ENCODE measurements around the gene SLC8A2. TPM values are rescaled to one million over a fixed set of nuclear protein-coding genes. Genes with fewer than 3 reads are reported as not detected.

Gene SLC8A2
- total RNA-seq, 1 donor from 2014 or later, result 3.7 TPM

DNA sequence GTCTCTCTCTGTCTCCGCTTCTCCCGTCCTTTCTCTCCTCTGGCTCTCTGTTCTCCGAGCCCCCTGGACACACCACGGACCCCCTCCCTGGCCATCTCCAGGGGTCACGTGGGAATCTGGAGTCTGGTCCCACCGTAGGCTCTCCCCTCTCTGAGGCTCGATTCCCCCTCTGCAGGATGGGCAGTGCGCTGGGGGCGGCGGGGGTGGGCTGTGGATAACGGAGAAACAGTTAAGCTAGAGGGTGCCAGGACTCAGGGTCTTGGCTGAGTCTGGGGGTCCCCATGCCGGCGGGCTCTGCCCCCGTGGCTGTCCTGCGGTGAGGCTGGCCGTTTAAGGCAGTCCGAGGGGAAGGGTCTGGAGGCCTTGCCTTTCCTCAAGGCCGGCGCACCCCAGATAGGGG, 51.9 kb downstream of the SLC8A2 start:
- Mint-ChIP-seq H3K4me1 (peaks cover 62% of the 10 kb centered on the region), H3K4me3 (peak overlapping the region; percentile 52), H3K27me3 (ENCODE audit: low read depth) (peaks cover 9% of the 10 kb centered on the region), H3K9me3 (no peaks in the 10 kb centered on the region), H3K36me3 (peaks cover 7% of the 10 kb centered on the region), H3K27ac (peak overlapping the region; percentile 96)
- TF ChIP-seq, protein P1, sequence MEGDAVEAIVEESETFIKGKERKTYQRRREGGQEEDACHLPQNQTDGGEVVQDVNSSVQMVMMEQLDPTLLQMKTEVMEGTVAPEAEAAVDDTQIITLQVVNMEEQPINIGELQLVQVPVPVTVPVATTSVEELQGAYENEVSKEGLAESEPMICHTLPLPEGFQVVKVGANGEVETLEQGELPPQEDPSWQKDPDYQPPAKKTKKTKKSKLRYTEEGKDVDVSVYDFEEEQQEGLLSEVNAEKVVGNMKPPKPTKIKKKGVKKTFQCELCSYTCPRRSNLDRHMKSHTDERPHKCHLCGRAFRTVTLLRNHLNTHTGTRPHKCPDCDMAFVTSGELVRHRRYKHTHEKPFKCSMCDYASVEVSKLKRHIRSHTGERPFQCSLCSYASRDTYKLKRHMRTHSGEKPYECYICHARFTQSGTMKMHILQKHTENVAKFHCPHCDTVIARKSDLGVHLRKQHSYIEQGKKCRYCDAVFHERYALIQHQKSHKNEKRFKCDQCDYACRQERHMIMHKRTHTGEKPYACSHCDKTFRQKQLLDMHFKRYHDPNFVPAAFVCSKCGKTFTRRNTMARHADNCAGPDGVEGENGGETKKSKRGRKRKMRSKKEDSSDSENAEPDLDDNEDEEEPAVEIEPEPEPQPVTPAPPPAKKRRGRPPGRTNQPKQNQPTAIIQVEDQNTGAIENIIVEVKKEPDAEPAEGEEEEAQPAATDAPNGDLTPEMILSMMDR (IDR thresholded peaks at IDR 0.05; ENCODE audit: unreplicated experiment), result no peak
- no peak for DNase-seq (ENCODE audit: low spot score in 2 of 2, unreplicated experiment in 2 of 2)

DNA sequence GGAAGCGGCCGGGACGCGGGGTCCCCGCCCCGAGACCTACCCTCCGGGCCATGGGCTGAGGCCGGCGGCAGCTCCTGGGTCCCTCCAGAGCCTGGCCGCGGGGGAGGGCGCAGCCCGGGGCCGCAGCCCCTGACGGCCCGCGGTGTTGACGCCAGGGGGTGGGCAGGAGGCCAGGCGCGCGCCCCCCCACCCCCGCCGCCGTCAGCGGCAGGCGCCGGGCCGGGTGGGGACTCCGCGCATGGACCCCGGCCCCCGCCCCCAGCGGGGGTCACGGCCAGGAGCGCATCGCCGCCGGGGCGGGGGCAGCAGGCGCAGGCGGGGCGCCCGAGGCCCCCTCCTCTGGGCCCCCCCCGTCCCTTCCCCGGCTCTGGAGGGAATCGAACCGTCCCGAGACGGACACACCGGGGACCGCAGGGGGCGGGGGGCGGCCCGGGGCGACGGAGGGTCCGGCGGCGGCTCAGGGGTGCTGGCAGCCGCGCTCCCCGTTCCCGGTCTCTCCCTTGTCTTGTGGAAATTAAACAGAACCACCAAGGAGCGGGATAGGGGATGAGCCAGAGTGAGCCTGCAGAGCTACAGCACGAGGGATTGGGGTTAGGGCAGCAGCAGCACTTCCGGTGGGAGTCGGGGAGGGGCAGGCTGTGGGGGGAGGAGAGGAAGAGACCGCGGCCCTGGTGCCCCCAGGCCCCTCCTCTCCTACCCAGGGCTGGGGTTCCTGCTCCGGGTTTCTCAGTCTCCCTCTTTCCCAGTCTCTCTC, 52.5 kb downstream of the SLC8A2 start, which contains the start of gene MEIS3:
TSS of gene MEIS3 (minus strand) at position 498 of the 754 bp plus-strand sequence. CDS start at position 52, 446 bp downstream.
- DNase-seq (ENCODE audit: low spot score in 2 of 2, unreplicated experiment in 2 of 2), result peak in 1 of 2 experiments; percentile 52
- Mint-ChIP-seq H3K27ac (peak within 1 kb of the TSS; percentile 96), H3K36me3 (peaks cover 11% of the 10 kb centered on the region), H3K4me3 (peak within 1 kb of the TSS; percentile 87), H3K9me3 (no peaks in the 10 kb centered on the region), H3K27me3 (ENCODE audit: low read depth) (peaks cover 9% of the 10 kb centered on the region), H3K4me1 (peaks cover 60% of the 10 kb centered on the region)
- TF ChIP-seq, protein P1 (IDR thresholded peaks at IDR 0.05; ENCODE audit: unreplicated experiment), result no peak

DNA sequence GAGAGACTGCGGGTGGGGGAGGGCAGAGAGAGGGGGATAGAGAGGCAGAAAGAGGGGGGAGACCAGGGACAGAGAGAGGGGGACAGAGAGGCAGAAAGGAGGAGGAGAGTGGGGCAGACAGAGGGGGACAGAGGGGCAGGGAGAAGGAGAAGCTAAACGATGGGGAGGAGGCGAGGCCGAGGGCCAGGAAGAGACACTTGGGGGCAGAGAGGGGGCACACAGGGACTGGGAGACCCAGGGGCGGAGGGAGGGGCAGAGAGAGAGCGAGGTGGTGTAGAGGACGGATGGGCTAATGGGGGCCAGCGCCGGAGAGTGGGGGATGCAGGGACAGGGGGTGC, 53.0 kb downstream of the SLC8A2 start:
- H3K4me3 Mint-ChIP-seq, result peak overlapping the region; percentile 87
- peak overlapping the region; percentile 26 for H3K27ac Mint-ChIP-seq
- no peak for DNase-seq (ENCODE audit: low spot score in 2 of 2, unreplicated experiment in 2 of 2)
- H3K9me3 Mint-ChIP-seq, result no peaks in the 10 kb centered on the region
- H3K36me3 Mint-ChIP-seq, result peaks cover 15% of the 10 kb centered on the region
- H3K4me1 Mint-ChIP-seq, result peaks cover 59% of the 10 kb centered on the region
- H3K27me3 Mint-ChIP-seq (ENCODE audit: low read depth), result peaks cover 9% of the 10 kb centered on the region
- TF ChIP-seq, protein P1 (IDR thresholded peaks at IDR 0.05; ENCODE audit: unreplicated experiment), result no peak

DNA sequence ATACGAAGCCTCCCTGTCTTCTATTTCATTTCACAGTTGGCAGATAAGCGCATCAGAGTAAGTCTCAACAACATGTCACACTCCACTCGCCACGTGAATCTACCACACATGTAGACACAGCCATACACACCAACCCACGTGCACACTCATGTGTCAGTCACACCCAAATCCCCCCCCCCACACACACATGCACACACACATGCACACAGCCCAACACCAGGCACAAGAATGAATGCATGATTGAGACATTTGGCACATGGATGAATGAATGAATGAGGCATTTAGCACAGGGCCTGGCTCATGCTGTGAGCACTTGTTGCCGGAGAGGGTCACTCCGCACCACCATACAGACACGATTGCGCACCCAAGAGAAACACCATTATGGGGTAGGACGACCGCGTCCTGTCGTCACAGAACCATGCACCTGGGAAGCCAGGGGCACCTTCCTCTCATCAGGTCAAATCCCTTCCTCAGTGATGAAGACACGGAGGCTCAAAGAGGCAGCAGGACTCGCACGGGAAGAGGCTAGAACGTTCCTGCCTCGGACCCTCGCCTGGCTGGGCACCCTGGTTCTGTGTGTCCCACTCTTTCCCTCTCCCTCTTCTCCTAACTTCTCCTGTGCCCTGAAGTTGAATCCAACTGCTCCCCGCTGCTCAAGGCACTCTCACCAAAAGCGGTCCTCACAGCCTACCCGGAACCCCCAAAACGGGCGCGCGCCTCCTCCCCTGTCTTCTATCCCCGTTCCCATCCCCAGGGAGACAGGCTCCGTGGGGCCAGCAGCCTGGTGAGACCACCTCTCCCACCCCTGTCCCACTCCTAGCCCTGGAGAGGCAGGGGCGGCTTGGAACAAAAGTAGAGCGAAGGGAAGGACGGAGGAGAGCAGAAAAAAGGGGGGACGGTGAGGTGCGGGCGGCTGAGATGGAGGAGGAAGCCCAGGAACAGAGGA, 53.7 kb downstream of the SLC8A2 start:
- Mint-ChIP-seq H3K9me3 (no peaks in the 10 kb centered on the region), H3K4me1 (peaks cover 53% of the 10 kb centered on the region), H3K27ac (peak overlapping the region; percentile 26), H3K27me3 (ENCODE audit: low read depth) (peaks cover 7% of the 10 kb centered on the region), H3K4me3 (peak overlapping the region; percentile 87), H3K36me3 (peaks cover 19% of the 10 kb centered on the region)
- no peak for DNase-seq (ENCODE audit: low spot score in 2 of 2, unreplicated experiment in 2 of 2)
- TF ChIP-seq, protein P1 (IDR thresholded peaks at IDR 0.05; ENCODE audit: unreplicated experiment), result no peak

DNA sequence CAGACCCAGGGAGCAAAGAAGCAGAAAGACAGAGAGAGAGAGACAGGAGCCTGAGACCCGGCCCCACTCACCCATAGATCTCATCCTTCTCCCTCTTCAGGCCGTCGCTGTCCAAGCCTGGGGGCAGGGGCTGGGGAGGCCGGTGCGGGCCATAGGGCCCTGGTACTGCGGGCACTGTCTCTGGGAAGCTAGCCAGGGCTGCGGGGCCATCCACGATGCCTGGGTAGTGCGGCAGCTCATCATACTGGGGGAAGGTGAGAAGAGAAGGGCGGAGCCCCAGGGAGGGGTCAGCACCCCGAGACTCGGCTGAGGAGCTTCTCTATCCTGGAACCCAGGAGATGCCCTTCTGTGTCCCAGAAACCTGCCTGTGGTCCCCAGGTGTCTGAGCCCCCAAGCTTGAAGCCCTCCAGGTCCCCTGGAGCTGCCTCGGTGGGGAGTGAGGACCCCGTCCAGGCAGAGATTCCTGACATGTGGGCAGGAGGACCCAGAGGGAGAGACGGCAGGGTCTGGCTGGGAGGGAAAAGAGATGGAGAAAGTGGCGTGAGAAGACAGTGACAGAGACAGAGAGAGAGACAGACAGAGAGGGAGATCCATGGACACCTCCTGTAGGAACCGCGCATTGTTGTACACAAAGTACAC, 54.5 kb downstream of the SLC8A2 start:
- no peak for DNase-seq (ENCODE audit: low spot score in 2 of 2, unreplicated experiment in 2 of 2)
- Mint-ChIP-seq H3K4me1 (peaks cover 45% of the 10 kb centered on the region), H3K27me3 (ENCODE audit: low read depth) (peaks cover 2% of the 10 kb centered on the region), H3K9me3 (no peaks in the 10 kb centered on the region), H3K27ac (peak overlapping the region; percentile 30), H3K4me3 (peak overlapping the region; percentile 87), H3K36me3 (peaks cover 19% of the 10 kb centered on the region)
- TF ChIP-seq, protein P1 (IDR thresholded peaks at IDR 0.05; ENCODE audit: unreplicated experiment), result no peak

All from mesothelial cell of epicardium (in vitro differentiated cells).